OCI-M1 (cell line): ENCODE measurements around the gene GNPDA2.
"Not testable (repeated sequence)": the region's sequence is repeated elsewhere in the genome, so short reads cannot be mapped to it uniquely, and the experiment has no call there.

Experiments
- DNase-seq: peaks from one replicate; lab custom pipeline; 2025; lab: John Stamatoyannopoulos, UW

GNPDA2 gene

GRCh38 chr4:44726038-44726871 is at the start of gene GNPDA2:
Gene GNPDA2 (minus strand): TSS chr4:44726556. CDS start chr4:44722207, 4,349 bp downstream.
- DNase-seq: peak; percentile 95

GRCh38 chr4:44772340-44772739 is 46.0 kb upstream of the GNPDA2 start:
- DNase-seq: no peak

- DNase-seq: no peak
These were observed 45.4 kb upstream of the GNPDA2 start for GRCh38 chr4:44771789-44772188.

- no peak for DNase-seq
These were observed 40.1 kb upstream of the GNPDA2 start for GRCh38 chr4:44766453-44766852.

GRCh38 chr4:44765116-44765515 is 38.8 kb upstream of the GNPDA2 start:
- DNase-seq: no peak

- no peak for DNase-seq
These were observed 35.0 kb upstream of the GNPDA2 start for GRCh38 chr4:44761306-44761705.

GRCh38 chr4:44760142-44760898 is 34.0 kb upstream of the GNPDA2 start:
- peak; percentile 80 for DNase-seq

GRCh38 chr4:44756559-44756958 is 30.2 kb upstream of the GNPDA2 start:
- no peak for DNase-seq

GRCh38 chr4:44740201-44740600 is 13.8 kb upstream of the GNPDA2 start:
- no peak for DNase-seq

- peak; percentile 79 for DNase-seq
These were observed 12.3 kb upstream of the GNPDA2 start for GRCh38 chr4:44738615-44739014.

- DNase-seq: no peak
These were observed 10.5 kb upstream of the GNPDA2 start for GRCh38 chr4:44736900-44737299.

- not testable (repeated sequence) for DNase-seq
These were observed 2.3 kb upstream of the GNPDA2 start for GRCh38 chr4:44728694-44729093.

GRCh38 chr4:44727471-44727870 is 1.1 kb upstream of the GNPDA2 start:
- DNase-seq: no peak

GRCh38 chr4:44725726-44726037 is 674 bp downstream of the GNPDA2 start:
- no peak for DNase-seq

- DNase-seq: peak; percentile 55
These were observed 1.2 kb downstream of the GNPDA2 start for GRCh38 chr4:44725166-44725565.

GRCh38 chr4:44722001-44722400 is 4.4 kb downstream of the GNPDA2 start:
- no peak for DNase-seq

- DNase-seq: no peak
These were observed 6.0 kb downstream of the GNPDA2 start for GRCh38 chr4:44720371-44720770.

- DNase-seq: no peak
These were observed 9.8 kb downstream of the GNPDA2 start for GRCh38 chr4:44716597-44716996.

GRCh38 chr4:44713125-44713524 is 13.2 kb downstream of the GNPDA2 start:
- peak; percentile 29 for DNase-seq

GRCh38 chr4:44704673-44705072 is 21.7 kb downstream of the GNPDA2 start:
- DNase-seq: no peak

- peak; percentile 6 for DNase-seq
These were observed 25.3 kb downstream of the GNPDA2 start for GRCh38 chr4:44701037-44701436.

GRCh38 chr4:44700427-44700826 is 25.9 kb downstream of the GNPDA2 start:
- DNase-seq: no peak

GRCh38 chr4:44684648-44685047 is 41.7 kb downstream of the GNPDA2 start:
- no peak for DNase-seq
